ENCODE results near the gene IFITM2.

The IFITM2 gene

GRCh38 chr11:334264-334994, 26.8 kb downstream of the IFITM2 start:
- POLR2A ChIA-PET, result no interaction called here
- CTCF ChIA-PET, result interaction anchor here (0.9 kb wide), 1 partner anchor 29 kb away, joined by 3 read pairs; no protein-coding TSS in a partner anchor
- no peak for TF ChIP-seq CTCF (IDR thresholded peaks at IDR 0.05; ENCODE audit: control extremely low read depth, extremely low read depth, low read depth, missing control alignments)
- DNase-seq (ENCODE audit: extremely low spot score), result no peak

GRCh38 chr11:335779-336658, 28.4 kb downstream of the IFITM2 start:
- ChIA-PET CTCF (interaction anchor here (1.3 kb wide), 1 partner anchor 9 kb away, joined by 3 read pairs; no protein-coding TSS in a partner anchor), POLR2A (no interaction called here)
- DNase-seq (ENCODE audit: extremely low spot score), result no peak

DNA sequence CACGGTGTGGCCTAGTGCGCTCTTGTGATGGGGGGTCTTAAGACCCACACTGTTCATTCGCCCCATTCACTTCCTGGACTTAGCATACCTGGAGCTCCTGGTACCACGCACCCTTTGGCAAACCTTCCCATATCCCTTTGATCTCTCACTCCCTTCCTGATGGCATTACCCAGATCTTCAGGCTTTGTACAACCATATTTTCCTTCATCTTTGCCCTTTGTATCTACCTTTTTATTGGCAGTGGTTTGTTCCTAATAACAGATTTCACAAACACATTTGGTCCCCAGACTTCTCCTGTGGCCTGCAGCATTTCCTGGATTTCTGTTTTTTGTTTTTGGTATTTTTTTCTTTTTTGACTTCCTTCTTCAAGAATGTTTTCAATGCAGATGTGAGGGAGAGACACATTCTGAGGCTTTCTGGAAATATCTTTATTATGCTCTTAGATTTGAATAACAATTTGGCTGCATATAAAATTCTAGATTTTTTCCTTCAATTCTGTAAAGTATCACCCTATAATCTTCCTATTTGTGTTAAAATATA, 29.1 kb downstream of the IFITM2 start:
- TF ChIP-seq CTCF (IDR thresholded peaks at IDR 0.05; ENCODE audit: control extremely low read depth, extremely low read depth, low read depth, missing control alignments), result no peak
- CTCF ChIA-PET, result interaction anchor here (1.3 to 1.7 kb wide), 2 partner anchors 9 to 12 kb away, joined by 3 to 6 read pairs; no protein-coding TSS in a partner anchor
- DNase-seq (ENCODE audit: extremely low spot score), result no peak
- POLR2A ChIA-PET, result no interaction called here

More at GRCh38 chr11:335779-336658, 28.4 kb downstream of the IFITM2 start:
- no peak for TF ChIP-seq CTCF (IDR thresholded peaks at IDR 0.05; ENCODE audit: control extremely low read depth, extremely low read depth, low read depth, missing control alignments)

DNA sequence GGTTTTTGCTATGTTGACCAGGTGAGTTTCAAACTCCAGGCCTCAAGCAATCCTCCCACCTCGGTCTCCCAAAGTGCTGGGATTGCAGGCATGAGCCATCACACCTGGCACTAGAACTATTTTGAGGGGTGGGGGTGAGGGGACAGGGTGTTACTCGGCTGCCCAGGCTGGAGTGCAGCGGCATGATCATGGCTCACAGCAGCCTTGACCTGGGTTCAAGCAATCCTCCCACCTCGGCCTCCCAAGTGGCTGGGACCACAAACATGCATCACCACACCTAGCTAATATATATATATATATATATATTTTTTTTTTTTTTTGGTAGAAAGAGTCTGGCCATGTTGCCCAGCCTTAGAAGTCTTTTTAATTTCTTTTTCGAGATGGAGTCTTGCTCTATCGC, 30.1 kb downstream of the IFITM2 start:
- TF ChIP-seq CTCF (IDR thresholded peaks at IDR 0.05; ENCODE audit: control extremely low read depth, extremely low read depth, low read depth, missing control alignments), result no peak
- ChIA-PET CTCF (interaction anchor here (1.7 kb wide), 1 partner anchor 11 kb away, joined by 6 read pairs; no protein-coding TSS in a partner anchor), POLR2A (no interaction called here)
- no peak for DNase-seq (ENCODE audit: extremely low spot score)

DNA sequence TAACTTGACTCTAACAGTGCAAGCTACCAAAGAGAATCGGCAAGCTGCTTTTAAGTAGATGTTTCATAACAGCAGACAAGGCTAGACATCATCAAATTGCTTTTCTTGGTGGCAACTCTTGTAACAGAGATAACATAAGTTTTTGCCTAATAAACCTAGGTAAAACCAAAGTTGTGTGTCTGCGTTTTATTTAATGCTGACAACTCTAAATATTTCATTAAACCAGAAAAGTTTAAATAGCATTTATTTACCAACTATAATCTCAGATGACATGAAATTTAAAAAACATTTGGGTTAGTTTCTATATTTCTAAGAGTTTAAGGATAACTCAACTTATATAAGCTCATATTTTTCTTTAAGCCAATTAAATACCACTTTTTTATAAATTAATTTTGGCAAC, 32.3 kb downstream of the IFITM2 start:
- CTCF ChIA-PET, result interaction anchor here (0.8 to 2.9 kb wide), 11 partner anchors 11 to 179 kb away, joined by 3 to 10 read pairs (median 4); partner anchors contain the start of gene IFITM3
- POLR2A ChIA-PET, result no interaction called here
- no peak for TF ChIP-seq CTCF (IDR thresholded peaks at IDR 0.05; ENCODE audit: control extremely low read depth, extremely low read depth, low read depth, missing control alignments)
- no peak for DNase-seq (ENCODE audit: extremely low spot score)
